GM21381 (cell line): ENCODE results near the gene KHK.
"Not testable (repeated sequence)": the region's sequence is repeated elsewhere in the genome, so short reads cannot be mapped to it uniquely, and the experiment has no call there.

Source experiments
- ATAC-seq: cut with Tn5 transposase; IDR thresholded peaks from one replicate; pipeline ENCODE4 v1.9.1; 2021; ENCODE audit warnings: mild to moderate bottlenecking, moderate library complexity; ENCODE audit not compliant: unreplicated experiment

The KHK gene

DNA sequence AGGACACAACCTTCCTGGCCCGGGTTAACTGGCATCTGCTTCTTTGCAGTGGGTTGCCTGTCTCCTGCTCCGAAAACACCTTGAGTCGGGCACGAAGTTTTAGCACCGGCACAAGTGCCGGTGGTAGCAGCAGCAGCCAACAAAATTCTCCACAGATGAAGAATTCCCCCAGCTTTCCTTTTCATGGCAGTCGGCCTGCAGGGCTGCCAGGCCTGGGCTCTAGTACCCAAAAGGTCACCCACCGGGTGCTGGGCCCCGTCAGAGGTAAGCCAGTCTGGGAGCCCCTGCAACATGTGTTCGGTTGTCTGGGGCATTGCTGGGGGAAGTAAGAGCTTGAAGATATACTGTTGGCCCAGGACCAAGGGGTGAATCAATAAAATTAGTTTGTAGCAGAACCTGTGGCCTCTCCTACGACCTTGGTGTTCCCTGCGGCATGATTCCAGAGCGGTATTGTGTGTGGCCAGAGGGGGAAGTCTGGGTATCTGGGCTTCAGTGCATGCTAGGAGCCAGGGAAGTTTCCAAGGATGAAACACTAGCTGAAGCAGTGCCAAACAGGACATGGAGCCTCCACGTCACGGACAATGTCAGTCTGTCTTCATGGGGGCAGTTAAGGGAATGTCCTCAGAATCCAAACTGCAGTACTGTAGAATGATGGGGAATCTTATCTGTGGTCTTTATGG is 27.3 kb upstream of the KHK start:
- ATAC-seq = no peak

GRCh38 chr2:27060323-27060722 is 26.2 kb upstream of the KHK start:
- ATAC-seq = no peak

- no peak for ATAC-seq
Measured at GRCh38 chr2:27065128-27065527, 21.4 kb upstream of the KHK start.

DNA sequence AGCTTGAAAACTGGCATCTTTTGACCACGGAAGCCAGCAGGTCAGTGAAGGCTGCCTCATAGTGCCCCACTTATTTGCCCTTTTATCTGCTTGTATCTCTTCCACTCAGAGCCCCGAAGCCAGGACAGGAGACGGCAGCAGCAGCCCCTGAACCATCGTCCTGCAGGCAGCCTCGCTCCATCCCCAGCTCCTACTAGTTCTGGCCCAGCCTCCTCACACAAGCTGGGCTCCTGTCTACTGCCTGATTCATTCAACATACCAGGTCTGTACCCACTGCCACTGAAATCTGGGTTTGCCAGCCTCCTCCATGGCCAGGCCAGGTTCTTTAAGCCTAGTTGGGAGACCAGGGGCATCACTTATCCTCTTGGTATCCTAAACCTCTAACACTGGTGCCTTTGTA is 19.2 kb upstream of the KHK start:
- ATAC-seq = no peak

- ATAC-seq = no peak
Measured at GRCh38 chr2:27069436-27069835, 17.1 kb upstream of the KHK start.

GRCh38 chr2:27069961-27070618 is 16.5 kb upstream of the KHK start:
- ATAC-seq = no peak

- ATAC-seq = no peak
Measured at GRCh38 chr2:27070653-27071276, 15.8 kb upstream of the KHK start.

DNA sequence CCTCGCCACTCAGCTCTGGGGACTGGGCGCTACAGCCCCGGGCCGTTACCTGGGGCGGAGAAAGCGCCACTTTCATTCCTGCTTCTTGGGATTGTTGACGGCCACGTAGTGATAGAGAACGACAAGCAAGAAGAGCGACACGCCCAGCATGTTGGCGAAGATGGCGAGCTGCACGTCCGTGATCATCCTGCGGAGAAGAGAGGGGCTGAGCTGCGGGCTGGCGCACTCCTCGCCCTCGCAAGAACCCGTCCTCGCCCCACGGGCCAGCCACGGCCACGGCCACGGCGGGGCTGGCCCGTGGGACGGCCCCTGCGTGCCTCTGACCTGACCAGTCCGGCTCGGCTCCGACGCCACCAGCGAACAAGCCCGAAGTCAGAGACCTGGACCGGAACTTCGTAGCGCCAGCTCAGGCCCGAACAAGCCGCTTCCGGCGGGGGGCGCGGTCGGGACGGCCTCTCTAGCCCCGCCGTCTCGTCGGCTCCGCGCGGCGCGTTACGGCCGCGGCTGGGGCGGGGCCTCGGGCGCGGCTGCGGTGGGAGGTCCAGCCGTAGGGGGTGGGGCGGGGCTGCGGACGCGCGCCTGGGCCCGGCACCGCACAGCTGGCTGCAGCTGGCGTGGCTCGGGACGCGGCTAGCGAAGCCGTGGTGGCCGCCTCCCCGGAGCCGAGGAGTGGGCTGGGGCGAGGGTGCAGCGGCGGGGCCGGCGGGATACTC is 15.1 kb upstream of the KHK start, which contains the start of gene OST4:
OST4 (minus strand) TSS at position 378 of the 713 bp plus-strand sequence.
- ATAC-seq = peak; percentile 91

- ATAC-seq = peak; percentile 2
Measured at GRCh38 chr2:27071990-27072830, 14.4 kb upstream of the KHK start.

DNA sequence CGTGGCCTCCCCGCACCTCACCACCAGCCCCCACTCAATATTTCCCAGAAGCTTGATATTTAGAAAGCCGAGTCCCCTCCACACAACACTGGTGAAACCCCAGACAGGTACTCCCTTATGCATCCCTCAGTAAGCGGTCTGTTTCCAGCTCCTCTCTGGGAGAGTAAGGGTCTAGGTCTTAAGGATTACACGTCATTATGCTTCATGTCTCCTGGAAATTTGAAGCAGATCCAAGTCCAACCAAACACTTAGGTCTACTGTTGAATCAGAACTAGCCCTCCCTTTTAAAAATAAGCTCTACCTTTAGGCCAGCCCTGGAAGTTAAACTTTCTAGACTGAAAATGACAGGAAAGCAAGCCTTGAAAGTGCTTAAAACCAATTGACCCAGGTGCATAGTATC is 13.7 kb upstream of the KHK start:
- ATAC-seq = no peak

GRCh38 chr2:27073782-27074181 is 12.8 kb upstream of the KHK start:
- ATAC-seq = no peak

- ATAC-seq = no peak
Measured at GRCh38 chr2:27074738-27075565, 11.6 kb upstream of the KHK start.

- not testable (repeated sequence) for ATAC-seq
Measured at GRCh38 chr2:27075566-27075871, 11.1 kb upstream of the KHK start.

GRCh38 chr2:27076323-27076722 is 10.2 kb upstream of the KHK start:
- no peak for ATAC-seq

DNA sequence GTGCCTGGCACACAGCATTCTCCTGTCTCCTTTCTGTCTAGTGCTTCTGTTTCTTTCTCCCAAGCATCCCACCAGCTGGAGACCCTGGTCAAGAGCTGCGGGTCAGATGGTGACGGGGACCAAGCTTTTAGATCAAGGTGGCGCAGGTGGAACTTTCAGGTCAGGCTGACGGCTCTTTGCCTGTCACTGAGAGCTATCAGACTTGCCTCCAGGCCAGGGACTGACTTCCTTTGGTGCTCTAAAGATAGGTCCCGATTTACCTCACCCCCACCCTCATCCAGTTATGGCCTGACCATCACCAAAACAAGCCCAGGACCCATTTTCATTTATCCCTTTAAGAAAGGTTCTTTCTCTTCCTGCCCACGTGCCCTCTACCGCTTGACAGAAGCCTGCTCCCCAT is 9.3 kb upstream of the KHK start:
- no peak for ATAC-seq

DNA sequence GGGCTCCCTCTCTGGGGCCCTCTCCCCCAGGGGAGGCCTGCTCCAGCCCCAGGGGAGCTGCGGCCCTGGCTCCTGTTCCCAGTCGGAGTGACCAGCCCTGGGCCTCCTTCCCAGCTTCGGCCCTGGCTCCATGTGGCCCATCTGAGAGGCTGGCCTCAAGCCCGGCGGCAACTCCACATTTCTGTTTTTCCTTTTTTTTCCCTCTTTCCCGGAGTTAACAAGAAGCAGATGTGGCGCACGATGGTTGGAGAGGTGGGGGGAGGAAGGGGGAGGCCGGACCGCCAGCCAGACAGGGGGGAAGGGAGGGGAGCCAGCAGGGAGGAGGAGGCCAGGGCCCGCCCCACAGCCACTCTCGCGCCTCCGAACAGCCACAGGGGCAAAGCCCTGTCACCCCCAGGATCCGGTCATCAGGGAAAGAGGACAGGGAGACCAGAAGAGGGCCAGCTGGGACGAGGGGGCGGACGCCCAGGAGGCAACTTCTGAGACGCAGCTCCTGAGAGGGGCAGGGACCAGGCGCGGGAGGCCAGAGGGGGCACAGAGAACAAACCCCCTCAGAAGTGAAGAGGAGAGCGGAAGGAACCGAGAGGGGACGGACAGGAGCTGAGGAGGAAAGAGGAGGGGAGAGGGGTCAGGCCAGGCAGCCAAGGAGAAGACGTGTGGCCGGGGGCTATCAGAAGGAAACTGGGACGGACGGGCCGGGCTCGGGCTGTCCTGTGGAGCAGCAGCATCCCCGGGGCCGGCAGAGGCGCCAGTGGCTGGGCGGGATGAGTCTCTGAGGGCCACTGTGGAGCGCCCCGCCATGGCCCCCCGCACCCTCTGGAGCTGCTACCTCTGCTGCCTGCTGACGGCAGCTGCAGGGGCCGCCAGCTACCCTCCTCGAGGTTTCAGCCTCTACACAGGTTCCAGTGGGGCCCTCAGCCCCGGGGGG is 8.0 kb upstream of the KHK start, which contains the start of gene EMILIN1:
EMILIN1 (plus strand) TSS at position 349 of the 928 bp plus-strand sequence; CDS start at position 800, 451 bp downstream.
- ATAC-seq = no peak

DNA sequence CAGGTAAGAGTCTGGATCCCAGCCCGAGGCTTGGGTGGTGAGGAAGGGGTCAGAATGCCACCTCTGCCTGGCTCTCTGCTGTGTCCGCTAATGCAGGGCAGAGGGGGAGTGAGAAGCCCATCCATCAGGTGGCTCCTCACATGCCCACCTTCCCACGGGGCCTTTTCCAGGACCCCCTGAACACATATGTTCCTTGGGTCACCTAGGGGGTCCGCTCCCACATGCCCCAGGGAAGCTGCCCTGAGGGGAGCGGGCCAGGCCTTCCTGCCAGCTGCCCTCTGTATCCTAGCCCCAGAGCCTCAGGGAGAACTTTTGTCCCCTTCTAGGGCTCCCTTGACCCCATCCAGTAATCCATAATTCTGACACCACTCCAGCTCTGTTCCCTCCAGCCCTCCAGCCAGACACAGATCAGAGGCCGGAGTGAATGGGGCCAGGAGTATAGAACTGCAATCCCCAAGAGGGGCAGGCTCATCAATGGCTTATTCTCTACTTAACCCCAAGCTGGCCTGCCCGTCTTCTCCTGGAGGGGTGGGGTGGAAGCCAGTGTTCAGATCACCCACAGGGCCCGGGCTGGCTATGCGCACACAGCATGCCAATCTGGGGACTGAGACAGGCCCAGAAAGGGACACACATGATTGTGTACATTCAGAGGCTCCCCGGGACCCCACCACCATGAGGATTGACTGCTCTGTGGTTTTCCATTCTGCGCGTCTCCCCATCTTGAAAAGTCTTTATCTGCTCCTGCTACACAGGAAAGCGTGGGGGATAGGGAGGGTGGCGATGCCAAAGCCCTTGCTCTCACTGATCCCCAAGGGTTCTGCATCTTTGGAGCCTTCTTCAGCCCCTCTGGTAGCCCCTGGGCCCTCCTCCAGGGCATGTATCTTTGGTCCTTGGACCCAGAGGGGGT is 7.1 kb upstream of the KHK start:
- ATAC-seq = no peak

DNA sequence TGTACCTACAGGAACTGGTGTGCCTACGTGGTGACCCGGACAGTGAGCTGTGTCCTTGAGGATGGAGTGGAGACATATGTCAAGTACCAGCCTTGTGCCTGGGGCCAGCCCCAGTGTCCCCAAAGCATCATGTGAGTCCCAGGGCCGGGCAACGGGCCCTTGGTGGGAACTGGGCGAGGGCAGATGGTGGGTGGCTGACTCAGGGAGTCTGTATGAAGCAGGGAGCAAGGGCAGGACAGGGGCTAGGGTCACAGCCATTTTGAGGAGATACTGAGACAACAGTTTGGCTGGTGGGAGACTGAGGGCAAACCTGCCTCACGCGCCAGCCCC is 6.5 kb upstream of the KHK start:
- no peak for ATAC-seq
